GM18909 (cell line): Measurements from ENCODE around the gene PKNOX2.

Source experiments
- ATAC-seq: cut with Tn5 transposase; IDR thresholded peaks from one replicate; pipeline ENCODE4 v1.9.1; 2021; ENCODE audit warnings: mild to moderate bottlenecking; ENCODE audit not compliant: unreplicated experiment, poor library complexity

PKNOX2 gene

DNA sequence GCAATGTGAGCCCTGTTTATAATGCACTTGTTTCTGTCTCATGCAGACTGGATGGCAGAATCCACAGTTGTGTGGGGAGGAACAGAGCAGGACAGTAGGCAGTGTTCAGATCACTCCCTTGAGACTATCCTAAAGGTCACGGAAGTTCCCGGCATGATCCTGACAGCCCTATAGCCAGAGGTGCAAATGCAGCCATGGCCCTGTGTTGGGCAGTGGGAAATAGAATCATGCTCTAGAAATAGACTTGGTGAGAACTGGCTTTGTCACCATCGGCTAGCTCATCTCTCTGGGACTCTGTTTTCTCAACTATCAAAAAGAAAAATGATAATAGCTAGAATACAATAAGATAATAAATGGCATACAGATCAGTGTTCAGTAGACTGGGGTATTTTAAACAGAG, 208.4 kb downstream of the PKNOX2 start:
- no peak for ATAC-seq

DNA sequence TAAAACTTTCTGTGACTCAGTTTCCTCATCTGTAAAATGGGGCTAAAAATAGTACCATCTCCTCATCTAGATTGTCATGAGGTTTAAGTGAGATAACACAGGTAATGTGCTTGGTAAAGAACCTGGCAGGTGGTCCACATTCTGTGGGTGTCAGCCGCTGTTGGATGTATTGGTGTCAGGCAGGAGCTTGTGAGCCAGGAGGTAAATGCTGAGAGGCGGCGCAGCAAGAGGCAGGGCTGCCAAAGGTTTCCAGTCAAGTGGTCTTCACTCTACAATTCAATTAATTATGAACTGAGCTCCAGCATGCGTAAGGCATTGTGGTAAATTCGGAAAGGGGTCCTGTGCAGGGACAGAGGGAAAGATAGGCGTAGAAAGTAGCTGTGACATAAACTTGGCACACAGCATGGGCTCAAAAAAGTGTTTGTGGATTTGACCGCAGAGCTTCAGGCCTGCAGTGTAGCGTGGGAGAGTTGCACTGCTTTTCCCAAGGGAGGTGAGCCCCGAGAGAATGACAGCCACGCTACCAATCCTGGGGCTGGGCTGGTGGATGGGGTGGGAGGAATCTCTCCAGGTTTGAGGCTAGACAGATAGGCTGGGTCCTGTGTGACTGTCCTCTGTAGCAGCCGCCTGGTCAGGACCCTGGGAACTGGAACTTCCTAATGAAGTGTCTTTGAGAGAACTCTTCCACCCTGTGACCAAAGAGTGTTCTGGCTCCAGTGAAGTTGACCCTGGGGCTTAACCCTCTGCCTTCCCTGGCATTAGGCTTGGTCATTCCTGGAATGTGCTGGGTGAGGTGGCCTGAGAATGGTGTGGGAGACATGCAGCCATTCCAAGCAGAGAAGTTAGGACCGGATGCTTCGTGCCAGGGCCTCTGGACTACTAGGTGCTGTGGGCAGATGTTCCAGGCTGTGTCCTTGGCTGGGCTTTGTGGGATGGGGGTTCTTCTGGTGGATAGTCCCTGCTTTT, 209.2 kb downstream of the PKNOX2 start:
- ATAC-seq, result no peak

DNA sequence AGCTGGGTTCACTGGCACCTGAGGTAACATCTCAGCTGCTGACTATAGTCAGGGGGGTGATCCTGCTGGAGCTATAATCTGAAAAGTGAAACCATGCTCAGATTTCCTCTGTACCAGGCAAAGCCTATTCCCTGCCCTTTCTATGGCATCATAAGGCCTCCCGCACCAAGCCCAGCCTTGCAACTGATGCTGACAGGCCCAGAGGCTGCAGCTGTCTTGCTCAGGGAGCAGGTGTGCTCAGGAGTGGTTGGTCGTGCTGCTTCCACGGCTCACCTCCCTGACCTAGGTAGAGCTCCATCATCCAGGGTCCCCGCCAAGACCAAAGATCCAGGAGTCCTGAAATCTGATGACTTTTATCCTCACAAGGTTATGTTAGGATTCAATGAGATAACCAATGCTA, 209.8 kb downstream of the PKNOX2 start:
- no peak for ATAC-seq

DNA sequence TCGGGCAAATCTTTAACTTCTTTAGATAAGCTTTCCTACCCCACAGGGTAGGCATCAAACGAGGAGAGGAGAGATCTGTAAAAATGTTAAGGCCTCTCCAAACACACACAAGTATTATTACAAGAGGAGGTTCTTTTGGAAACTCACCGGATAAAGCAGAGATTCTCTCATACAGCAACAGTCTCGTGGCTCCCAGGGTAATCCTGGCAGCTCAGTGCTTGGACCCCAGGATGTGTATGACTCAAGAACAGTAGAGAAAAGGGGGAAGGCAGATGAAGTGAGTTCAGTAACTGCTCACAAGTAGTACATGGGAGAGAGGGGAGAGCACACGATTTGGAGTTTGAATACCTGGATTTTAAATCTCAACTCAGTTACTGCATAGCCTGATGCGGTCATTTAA, 210.6 kb downstream of the PKNOX2 start:
- no peak for ATAC-seq

DNA sequence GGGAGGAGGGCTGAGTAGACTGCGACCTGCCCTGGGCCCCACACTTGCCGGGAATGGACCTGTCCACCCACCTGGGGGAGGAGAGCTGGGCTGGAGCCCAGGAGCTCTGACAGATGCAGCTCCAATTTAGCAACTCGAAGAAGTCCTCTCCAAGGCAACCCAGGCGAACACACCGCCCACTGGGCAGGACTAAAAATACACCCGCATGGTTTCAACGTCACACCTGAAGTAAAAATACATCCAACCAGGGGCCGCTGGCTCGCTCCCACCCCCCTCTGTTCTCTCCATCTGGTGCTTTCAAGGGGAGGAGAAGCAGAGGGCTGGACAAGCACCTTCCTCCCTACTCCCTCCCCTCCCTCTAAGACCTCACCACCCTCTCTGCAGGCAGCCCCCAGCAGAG, 211.6 kb downstream of the PKNOX2 start:
- no peak for ATAC-seq

DNA sequence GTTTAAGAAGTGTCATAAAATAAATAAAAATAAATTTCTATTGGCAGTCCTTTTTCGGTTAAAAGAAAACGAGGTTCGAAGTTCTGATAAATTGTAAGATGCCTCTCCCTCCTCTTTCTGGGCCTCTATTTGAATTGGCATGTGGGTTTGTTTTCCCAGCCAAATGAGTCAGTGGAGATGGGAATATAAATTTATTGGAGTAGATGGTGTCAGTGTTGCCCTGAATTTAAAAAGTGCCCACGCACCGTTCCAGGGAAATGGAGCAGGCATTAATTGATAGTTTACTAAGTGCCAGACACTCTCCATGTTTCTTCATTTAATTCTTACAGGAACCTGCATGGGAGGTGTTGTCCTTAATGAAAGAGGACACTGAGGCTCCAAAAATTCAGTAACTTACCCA, 212.3 kb downstream of the PKNOX2 start:
- ATAC-seq, result no peak

DNA sequence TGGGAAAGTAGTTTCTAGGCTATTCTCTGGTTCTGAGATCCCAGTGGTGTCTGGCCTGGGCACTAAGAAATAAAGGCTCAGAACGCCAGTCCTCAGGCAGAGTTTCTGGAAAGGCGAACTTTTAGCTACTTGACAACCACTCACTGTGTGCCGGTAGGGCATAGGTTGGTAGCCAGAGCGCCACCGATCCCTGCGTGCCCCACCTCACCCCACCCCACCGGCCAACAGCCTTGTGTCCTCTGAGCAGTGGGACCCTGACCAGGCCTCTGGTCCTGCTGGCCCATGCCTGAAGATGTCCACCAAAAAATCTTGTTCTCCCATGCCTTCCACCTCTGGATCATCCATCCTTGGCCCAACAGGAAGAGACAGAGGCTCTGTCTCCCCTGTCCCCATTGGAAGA, 213.5 kb downstream of the PKNOX2 start:
- ATAC-seq, result no peak

DNA sequence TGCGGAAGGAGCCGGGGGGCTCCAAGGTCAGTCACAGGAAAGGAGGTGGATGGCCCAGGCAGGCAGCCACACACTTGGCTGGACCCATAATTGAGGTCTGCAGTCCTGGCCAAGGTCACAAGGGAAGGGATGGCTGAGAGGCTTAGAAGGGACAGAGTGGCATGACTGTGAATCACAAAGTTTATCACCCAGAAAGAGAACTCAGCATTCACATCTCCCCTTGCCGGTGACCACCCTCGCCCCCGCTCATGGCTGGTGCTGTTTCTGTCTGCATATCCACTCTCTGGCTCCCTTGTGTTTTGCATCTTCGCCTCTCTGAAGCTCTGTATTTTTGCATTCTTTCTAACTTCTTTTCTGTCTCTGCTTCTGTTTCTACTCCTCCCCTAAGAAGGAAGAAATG, 214.0 kb downstream of the PKNOX2 start:
- ATAC-seq, result no peak

DNA sequence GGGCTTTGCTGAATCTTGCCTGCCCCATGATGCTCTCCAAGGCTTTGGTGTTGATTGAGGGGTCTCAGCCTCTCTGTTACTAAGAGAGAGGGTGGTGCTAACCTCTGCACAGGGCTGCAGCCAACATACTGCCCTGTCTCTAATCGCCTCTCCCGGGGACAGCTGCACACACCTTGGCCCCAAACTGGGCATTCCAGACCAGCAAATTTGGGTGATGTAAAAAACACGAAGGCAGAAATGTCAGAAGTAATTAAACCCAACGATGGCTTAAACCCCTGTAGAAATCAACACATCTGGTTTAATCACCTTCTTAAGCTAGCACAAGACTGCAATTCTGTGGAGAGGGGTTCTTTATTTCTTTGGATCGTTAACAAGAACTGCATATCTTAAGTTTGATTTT, 215.0 kb downstream of the PKNOX2 start:
- no peak for ATAC-seq

DNA sequence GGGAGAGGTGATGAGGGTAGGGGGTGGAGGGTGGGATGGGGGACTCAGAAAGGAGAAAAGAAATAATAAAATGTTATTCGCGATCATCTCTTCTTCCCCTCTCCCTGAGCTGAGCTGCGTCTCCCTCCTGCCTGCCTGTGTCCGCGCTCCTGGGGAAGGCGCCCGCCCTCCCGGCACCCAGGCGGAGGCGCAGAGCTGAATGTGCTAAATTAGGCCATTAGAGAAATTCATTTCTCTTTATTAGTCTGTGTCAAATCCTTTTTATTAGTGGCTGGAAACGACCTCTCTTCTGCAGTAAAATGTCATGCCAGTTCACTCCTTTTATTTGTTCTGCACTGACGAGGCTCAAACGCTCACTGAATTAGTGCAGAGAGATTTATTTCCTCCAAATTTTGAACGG, 215.4 kb downstream of the PKNOX2 start:
- ATAC-seq, result no peak

DNA sequence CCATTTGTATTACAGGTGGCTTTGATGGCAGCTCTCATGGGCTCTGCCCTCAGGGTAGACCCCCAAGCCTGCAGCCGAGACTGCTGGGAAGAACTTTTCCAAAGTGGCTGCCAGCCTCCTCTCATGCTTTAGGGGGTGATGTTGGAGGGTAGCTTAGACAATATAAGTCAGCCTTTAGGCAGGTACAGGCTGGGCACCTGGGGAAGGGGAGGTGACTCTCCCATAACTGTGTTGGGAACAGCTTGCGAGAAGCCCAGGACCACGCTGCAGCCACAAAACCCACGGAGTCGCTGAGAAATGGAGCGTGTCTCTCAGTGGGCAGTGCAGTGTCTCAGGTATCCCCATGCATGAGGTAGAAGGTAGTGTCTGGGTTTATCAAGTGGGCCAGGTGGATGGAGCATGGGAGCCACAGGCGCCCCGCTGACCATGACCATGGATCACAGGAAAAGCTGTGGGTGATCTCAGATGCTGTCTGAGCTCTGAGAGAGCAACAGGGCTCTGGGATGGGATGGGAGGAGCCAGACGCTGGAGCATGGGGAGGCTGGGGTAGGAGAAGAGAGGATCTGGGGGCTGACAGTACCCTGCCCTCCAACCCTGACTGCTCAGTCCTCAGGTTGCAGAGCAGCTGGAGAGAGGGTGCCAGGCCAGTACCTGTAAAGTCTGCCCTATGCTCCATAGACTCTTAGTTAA, 216.3 kb downstream of the PKNOX2 start:
- no peak for ATAC-seq

DNA sequence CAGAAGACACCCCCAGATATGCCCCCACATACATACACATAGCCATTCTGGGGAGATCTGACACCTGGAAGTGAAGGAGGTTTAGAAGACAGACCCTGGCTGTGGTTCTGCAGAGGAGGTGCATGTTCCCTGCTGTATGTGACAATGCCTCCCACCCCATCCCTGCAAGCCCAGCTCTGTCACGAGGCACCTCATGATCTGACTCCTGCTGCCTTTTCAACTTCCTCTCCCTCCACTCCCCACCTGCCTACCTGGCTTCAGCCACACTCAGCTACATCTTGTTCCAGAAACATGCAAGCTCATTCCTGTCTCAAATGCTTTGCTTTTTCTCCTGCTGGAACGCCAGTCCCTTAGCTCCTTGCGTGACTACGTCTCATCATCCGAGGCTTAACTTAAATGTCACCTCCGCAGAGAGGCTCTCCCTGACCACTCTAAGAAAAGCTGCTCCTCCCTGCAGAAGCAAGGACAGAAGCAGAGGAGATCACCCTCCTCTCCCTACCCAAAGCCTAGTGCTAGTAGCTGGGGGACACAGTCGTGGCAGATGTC, 217.0 kb downstream of the PKNOX2 start:
- ATAC-seq, result no peak

DNA sequence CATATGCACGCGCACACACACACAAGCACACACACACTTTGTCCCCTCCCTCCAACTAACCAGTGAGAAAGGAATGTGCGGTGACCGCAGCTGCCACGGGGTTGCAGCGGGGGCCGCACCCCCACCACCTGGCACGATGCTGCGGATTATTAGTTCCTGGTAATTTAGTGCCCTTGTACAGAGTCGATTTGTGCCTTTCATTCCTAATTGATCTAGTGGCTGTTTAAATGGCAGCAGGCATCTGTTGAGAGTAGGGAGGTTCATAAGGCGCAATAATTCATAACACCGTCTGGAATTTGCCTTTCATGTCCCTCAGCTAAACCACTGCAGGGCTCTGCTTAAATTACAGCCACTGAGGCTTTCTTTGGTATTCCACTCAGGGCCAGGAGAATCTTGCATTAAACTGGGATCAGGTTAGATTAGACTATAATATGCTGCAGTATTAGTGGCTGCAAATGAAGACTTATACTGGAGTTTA, 217.8 kb downstream of the PKNOX2 start:
- no peak for ATAC-seq

DNA sequence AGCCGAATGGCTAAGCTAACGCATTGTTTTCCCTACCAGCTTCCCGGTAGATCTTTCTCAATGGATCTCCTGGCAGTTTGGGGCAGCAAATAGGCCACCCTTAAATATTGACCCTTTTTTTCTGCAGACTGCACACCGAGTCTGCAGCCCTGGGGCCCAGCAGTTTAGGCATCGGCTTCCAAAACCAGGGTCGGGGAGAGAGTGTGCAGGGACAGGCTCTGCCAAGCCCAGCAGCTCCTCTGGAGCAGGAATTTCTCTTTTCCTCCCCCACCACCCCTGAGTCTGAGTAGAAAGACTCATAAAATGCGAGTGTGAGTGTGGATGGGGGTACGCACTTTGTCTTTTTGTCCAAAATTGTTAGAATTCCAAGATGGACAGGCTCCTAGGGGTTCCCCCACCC, 218.3 kb downstream of the PKNOX2 start:
- no peak for ATAC-seq

DNA sequence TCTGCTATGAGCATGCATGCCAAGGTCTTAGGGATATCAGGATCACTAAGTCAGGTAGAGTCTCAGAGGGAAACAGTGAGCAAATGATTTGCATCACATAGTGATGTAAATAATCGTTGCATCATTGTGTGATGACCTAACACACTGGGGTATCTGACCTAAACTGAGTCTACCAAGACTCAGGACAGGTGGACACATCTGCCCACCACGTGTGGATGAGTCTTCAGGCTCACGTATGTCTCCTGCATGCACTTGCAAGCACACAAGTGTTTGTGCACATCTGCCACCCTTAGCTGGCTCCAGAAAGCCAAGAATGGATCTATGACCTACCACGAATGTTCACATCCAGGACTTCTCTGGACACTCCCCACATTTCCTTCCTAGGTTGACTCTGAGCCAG, 220.3 kb downstream of the PKNOX2 start:
- ATAC-seq, result no peak

DNA sequence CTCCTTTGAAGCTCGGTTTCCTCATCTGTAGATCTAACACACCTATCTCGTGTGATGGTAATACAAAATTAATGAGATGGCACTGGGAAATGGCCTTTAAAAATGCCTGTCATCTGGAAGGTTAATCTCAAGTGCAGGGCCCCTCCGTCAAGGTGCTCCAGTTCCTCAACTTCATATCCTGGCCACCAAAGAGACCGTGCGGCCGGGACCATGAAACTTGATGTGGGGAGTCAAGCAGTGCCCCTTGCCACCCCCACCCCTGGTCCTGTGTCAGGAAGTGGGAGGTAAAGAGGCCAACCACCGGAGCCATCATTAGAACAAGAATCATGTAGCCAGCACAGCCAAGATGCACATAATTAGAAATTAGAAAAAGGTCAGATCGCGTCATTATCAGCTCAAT, 223.3 kb downstream of the PKNOX2 start:
- ATAC-seq, result no peak

DNA sequence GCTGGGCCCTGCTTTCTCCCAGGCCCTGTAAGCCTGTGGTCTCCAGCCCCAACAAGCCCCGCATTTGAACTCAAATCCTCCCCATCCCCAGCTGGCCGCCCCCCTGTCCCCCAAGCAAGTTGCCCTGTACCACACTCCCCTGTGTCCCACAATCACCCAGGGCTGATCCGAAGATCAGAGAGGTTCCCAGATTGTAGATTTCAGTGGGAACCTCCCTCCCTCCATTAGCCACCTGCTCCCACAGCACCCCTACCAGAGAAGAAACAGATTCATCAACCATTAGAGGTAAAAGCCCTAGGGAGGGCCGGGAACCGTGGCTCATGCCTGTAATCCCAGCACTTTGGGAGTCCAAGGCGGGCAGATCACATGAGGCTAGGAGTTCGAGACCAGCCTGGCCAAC, 224.1 kb downstream of the PKNOX2 start:
- ATAC-seq, result no peak

DNA sequence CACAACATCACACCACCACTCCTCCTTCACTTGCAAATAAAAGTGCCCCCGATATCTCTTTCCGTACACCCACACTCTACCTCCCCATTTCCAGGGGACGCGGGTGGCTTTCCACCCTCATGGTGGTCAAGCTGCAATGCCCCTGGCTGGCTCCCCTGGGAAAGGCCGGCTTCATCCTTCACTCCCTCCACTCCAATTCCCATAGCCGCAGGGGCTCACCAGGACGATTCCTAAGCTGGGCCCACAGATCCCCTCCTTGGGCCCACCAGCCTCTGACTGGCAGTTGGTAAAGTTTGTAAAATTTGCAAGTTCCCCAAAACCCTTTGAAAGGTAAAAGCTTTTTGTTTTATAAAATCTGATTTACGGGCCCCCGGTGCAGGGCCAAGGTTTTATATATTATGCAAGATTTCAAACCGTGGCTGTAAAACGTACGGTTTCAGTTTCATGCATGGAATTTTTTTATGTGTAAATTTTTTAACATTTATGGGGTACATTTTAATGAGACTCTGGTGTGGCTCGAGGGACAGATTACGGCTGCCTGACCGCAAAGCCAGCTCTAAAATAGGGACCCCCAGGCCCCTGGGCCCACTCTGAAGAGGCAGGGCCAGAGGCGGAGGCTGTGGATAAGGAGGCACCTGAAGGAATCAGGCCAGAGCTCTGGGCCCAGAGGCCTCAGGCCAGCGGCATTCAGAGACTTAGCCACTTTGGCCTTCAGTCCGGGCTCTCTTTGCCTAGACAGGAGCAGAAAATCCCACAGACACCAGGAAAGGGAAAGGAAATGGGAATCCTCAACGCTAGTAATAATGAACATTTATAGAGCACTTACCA, 225.0 kb downstream of the PKNOX2 start:
- ATAC-seq, result no peak

DNA sequence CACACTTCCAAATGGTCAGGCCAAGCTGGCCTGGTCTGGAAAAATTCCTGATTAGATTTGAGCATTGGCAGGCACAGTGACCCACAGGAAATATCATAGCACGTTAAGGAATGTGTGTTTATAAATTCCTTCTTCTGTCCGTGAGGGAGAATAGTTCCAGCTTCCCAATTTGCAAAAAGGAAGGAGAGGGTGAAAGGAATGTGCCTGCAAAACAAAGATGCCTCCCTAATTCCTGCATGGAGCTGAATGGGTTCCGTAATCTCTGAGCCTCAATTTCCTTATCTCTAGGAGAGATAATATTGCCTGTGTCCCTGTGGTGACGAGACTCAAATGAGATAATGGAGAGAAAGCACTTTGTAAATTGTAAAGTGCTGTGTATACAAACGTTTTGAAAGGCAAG, 226.4 kb downstream of the PKNOX2 start:
- no peak for ATAC-seq

DNA sequence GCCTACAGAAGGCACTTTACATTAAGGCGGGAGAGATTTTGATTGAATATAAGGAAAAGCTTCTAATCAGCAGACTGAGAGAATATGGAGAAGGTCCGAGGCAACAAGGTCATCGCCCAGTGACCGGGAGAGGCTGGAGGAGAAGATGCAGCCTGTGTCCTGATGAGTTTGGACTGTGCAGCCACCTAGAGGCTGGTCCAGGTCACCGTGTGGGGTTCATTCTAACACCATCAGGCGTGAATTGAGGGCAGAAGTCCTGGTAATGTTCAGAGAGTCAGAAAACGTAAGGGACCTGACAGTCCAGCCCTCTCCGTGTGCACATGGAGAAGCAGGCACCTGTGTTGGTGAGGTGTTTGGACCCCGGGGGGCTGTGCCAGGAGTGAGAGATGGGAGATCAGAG, 228.8 kb downstream of the PKNOX2 start:
- ATAC-seq, result no peak
